NCI-H82 treated with DMSO at 0.1 percent for 48 hours (cell line): ENCODE measurements around the gene CDK2.

Experiments used
- DNase-seq: peaks from one replicate; lab custom pipeline; 2025; ENCODE audit not compliant: unreplicated experiment; lab: John Stamatoyannopoulos, UW

CDK2 gene

DNA sequence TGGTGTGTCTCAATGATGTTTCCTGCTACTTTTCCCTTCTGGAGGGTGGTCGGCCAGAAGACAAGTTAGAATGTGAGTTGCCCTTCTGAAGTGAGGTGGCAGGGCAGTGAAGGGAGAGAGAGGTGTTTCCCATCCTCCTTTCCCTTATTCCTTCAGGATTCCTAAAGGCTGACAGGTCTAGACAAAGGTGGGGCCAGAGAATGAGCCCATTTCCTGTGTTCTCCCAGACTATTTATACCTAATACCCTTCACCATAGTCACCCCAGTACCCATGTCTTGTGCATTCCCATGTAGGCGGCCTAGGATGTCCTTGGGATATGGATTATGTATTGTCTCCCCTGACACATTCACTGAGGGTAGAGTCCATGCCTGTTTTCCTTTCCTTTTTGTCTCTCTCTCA is 28.6 kb upstream of the CDK2 start:
- no peak for DNase-seq

DNA sequence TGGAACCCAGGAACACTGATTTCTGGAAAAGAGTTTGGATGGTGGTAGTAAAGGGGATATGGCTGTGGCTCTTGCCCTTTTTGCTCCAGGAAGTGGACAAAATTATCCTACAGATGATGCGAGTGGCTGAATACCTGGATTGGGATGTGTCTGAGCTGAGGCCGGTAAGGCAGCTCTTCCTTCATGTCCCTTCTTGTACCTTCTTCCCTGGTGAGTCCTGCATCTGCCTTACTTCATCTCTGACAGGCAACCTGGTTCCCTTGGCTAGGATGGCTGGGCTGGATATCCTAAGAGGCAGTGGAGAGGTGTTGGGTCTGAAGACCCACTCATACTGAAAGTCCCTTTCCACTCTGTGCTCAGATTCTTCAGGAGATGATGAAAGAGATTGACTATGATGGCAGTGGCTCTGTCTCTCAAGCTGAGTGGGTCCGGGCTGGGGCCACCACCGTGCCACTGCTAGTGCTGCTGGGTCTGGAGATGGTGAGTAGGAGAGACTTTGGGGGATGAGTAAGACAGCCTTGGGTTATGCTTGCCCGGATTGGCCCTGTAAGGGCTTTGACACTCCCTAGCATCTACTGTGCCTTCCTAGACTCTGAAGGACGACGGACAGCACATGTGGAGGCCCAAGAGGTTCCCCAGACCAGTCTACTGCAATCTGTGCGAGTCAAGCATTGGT is 27.7 kb upstream of the CDK2 start:
- no peak for DNase-seq

- peak; percentile 41 for DNase-seq
Observed at GRCh38 chr12:55940065-55940732, 26.4 kb upstream of the CDK2 start.

- DNase-seq = no peak
Observed at GRCh38 chr12:55942055-55942454, 24.6 kb upstream of the CDK2 start.

DNA sequence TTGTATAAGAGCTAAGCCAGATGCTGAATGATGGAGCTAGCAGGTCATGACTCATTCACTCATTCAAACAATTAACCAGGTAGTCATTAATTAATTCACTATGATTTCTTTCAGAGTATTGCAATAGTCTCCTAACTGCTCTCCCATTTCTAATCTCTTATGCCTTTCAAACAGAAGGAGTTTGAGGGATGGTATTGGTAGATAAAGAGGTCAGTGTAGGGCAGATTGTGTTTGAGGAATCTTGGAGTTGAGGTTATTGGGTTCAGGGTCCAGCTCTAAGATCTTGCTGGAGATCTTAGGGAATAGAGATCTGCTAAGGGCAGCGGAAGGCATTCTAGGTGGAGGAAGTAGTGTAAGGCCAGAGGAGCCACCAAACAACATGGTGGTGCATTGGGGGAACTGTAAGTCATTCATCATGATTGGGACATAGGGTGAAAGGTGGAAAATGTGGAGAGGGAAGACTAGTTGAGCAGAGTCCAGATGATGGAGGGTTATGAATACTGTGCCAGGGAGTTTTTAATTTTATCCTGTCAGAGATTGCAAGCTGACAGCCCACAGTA is 24.0 kb upstream of the CDK2 start:
- DNase-seq = no peak

DNA sequence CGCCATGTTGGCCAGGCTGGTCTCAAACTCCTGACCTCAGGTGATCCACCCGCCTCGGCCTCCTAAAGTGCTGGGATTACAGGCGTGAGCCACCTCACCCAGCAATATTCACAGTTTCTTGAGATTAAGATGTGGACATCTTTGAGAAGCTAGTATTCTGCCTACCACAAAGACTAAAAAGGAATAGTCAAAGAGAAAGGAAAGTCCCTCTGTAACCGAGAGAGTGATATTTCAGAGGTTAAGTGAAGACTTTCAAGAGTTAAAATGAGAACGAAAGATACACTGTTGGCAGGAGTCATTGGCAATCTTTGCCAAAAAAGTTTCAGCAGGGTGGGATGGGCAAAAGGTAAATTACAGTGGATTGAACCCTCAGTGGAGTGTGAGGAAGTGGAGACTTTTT is 20.1 kb upstream of the CDK2 start:
- no peak for DNase-seq

DNA sequence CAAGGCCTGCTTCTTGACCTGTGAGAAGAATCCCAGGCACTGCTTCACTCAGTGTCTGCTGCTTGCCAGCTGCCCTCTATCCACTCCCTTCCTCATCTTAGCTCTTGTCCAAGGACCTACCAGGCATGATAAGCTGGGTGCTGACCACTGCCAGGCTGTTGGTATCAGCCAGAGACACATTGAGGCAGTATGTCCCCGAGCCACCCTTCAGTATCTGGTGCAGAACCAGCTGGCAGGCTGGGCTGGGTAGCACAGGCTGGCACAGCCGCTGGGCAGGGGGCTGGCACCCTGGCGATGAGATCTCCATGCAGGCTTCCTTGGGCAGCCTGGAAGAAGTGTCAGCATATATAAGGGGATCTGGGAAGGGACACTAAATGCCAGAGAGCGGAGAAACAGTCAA is 11.3 kb upstream of the CDK2 start:
- DNase-seq = no peak

DNA sequence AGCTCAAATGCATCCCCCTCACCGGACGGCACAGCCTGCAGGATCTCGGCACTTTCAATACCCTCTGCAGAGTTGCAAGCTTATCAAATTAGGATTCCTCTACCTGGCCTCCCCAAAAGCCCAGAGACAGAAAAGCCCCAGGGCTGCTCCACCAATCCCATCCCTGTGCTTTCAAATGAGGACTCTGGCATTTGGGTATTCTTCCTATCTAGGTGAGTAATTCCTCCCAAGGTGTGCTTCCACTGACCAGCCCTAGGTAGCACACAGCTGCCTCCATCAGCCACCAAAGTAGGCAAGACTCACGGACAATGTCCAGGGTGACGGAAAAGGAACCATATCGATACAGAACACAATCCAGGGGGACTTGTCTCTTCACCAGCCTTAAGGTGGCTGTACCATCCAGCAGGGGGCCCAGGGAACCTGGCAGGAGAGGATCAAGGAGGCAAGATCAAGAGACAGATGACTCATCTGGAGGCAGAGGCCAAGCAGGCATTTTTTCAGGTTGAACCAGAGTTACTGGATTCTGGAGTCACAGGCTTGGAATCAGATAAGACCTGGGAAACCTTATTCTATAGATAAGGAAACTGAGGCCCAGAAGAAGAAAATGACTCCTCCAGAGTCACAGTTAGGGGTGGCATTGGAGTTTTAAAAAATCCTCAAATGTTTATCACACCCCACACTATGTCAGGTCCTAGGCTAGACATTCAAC is 10.7 kb upstream of the CDK2 start:
- DNase-seq = no peak

GRCh38 chr12:55957106-55957859 is 9.3 kb upstream of the CDK2 start:
- DNase-seq = no peak

DNA sequence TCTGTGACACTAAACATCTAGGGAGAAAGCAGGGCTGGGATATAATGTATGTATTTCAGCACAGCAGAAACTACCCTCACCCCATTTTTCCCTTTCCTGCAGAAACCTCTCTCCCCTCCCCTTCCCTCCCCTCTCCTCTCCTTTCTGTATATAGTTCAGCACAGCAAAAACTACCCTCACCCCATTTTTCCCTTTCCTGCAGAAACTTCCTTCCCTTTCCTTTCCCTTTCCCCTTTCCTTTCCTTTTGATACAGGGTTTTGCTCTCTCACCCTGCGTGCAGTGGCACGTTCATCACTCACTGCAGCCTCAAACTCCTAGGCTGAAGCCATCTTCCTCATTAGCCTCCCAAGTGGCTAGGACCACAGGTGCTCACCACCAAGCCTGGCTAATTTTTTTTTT is 2.9 kb upstream of the CDK2 start:
- DNase-seq = no peak

GRCh38 chr12:55965240-55965639 is 1.4 kb upstream of the CDK2 start:
- DNase-seq = no peak

GRCh38 chr12:55965941-55966407 is 656 bp upstream of the CDK2 start, which contains the start of gene PMEL:
PMEL (minus strand) TSS chr12:55966042; CDS start chr12:55966011, 31 bp downstream.
- no peak for DNase-seq

DNA sequence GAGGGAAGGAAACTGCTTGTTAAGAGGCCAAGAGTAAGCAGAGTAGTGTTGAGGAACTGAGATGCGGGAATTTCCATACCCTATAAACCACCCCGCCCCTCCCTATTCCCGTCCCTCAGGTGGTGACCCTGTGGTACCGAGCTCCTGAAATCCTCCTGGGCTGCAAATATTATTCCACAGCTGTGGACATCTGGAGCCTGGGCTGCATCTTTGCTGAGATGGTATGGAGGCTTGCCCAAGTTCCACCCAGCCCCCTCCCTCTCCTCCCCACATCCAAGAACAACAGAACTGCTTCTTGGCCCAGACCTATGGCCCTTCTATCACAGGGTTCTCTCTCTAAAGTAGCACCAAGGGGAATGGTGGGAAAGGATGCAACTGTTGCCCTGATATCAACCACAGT is 2.7 kb downstream of the CDK2 start:
- DNase-seq = no peak

DNA sequence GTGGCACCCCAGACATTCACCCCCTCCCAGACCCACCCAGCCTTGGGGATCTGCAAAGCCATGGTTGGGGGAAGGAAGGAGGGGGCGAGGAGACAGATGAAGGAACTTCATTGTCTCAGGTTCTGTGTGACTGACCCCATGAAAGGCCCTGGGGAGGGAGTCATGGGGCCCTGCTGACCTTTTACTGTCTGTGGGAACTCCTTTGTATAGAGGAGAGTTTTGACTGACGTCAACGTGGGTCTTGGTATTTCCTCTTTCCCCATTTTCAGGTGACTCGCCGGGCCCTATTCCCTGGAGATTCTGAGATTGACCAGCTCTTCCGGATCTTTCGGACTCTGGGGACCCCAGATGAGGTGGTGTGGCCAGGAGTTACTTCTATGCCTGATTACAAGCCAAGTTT is 4.1 kb downstream of the CDK2 start:
- DNase-seq = no peak

DNA sequence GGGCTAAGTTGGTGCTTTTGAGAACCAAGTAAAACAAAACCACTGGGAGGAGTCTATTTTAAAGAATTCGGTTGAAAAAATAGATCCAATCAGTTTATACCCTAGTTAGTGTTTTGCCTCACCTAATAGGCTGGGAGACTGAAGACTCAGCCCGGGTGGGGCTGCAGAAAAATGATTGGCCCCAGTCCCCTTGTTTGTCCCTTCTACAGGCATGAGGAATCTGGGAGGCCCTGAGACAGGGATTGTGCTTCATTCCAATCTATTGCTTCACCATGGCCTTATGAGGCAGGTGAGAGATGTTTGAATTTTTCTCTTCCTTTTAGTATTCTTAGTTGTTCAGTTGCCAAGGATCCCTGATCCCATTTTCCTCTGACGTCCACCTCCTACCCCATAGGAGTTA is 5.4 kb downstream of the CDK2 start:
- no peak for DNase-seq

- no peak for DNase-seq
Observed at GRCh38 chr12:55972456-55972855, 5.8 kb downstream of the CDK2 start.

DNA sequence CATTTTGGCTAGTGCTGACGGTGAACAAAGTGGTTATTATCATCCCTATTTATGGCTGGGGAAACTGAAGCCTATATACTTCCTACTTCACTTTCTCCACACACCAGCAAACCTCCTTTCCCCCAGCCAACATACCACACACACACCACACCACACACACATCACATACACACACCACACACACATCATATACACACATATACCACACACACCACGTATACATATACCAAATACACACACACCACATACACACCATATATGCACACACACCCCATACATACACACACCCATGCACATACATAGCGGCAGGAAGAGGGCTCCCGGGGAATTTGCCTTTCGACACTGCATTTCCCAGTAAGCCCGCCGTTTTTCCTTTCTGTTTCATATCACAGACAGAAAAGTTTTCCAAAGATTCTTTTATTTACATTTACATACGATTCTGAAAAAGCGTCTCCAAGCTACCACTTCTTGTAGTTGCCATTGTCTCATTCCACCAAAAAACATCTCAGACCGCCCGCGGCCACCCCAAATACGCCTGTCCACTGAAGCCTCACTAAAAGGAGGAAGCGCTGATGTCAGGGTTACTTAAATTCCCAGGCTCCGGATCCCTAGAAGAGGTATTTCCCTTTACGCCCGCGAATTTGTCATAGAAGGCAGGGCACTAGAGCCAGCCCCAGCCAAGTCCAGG is 6.4 kb downstream of the CDK2 start:
- DNase-seq = no peak

GRCh38 chr12:55973599-55974307 is 7.1 kb downstream of the CDK2 start, which contains the start of gene RAB5B:
RAB5B (plus strand) TSS chr12:55974078; CDS start chr12:55986961, 12,883 bp downstream.
- DNase-seq = peak; percentile 100

- no peak for DNase-seq
Observed at GRCh38 chr12:55974308-55974730, 7.7 kb downstream of the CDK2 start.

GRCh38 chr12:55978393-55978792 is 11.8 kb downstream of the CDK2 start:
- no peak for DNase-seq
